RPMI8226 (cell line): ENCODE results near the gene GRK3.

Experiments used
- DNase-seq: peaks from one replicate; pipeline ENCODE4 v3.0.0-alpha.2; 2015

Gene GRK3

DNA sequence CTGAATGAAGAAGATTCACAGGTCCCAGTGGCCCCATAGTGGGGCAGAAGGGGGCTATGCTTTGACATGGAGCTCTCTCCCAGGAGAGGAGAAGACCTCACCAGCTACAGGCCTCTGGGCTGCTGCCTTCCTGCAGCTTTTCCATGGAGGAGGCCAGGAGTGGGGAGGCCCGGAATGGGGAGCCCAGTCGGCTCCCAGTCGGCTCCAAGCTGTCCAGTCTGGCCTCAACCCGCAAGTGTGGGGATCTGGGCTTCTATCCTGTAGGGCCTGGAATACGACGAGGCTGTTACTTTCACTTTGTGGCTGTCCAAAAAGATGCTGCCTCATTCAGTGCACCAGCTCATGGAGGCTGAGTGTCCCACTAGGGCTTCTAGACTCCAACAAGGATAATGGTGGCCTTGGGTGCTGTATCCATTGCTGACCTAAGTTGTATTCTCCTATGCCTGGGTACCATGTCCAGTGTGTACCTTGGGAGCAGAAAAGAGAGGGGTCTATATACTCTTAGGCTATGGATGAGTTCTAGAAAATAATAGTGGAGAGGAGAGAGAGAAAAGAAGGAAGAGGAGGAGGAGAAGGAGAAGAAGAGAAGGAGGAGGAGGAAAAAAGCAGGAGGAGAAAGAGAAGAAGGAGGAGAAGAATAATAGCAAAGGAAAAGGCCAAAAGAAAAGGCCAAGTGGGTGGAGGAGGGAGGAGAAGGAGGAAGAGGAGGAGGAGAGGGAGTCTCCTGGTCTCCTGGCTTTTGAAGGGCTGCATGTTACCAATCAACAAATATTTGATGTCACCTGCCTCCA lies 178.6 kb downstream of the GRK3 start:
- DNase-seq, result no peak

DNA sequence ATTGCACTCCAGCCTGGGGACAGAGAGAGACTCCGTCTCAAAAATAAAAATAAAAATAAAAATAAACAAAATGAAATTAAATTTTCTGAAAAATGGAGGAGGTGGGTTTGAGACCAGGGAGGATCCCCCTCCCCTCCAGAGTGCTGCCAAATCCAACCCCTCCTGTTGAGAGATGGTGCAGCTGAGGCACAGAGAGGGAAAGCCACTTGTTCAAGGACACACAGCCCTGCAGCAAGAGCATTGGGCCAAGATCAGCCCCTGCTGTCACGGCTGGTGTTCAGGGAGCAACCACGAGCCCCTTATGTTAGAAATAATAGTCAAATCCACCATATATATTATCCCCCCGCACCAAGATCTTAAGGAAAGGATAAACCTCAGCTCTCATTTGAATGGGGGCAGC lies 180.2 kb downstream of the GRK3 start:
- no peak for DNase-seq

DNA sequence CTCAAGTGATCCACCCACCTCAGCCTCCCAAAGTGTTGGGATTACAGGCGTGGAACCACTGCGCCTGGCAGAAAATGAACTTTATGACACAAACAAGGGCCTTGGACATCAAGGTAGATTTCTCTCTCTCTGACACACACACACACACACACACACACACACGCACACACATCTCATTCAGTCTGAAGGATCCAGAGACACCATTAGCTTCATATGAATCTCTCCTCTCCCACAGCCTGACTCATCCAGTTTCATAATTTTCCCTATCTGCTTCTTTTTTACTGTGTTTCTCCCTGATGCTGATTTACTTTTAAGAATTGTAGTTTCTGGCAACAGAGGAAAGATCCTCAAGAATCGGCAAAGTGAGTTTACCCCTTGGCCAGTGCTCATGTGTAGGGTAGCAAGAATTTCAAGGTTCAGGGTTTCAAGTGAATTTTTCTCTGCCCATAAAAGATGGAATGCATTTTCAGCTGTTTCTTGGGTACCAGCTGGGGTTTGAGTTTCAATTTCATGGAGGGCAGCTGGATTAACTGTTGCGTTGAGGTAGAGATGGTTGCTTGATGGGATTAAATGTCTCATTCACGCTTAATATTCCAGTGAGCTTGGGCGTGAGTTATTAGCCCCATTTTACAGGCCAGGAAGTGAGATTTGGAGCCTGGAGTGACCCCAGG lies 181.0 kb downstream of the GRK3 start:
- DNase-seq, result no peak

DNA sequence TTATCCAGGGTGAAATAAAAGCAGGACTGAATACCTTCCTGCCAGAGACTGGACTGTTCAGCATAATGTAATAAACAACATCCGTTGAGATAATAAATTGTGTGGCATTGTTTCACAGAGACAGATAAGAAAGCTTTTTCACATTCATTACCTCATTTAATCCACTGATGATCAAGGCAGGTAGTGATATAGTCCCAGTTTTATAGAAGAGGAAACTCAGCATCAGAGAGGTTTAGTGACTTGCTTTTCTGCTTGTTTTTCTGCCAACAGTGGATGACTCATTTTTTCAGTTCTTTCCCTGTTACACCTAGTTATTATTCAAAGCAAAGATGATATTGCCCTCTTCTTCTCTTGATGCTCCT lies 181.5 kb downstream of the GRK3 start:
- DNase-seq, result no peak

DNA sequence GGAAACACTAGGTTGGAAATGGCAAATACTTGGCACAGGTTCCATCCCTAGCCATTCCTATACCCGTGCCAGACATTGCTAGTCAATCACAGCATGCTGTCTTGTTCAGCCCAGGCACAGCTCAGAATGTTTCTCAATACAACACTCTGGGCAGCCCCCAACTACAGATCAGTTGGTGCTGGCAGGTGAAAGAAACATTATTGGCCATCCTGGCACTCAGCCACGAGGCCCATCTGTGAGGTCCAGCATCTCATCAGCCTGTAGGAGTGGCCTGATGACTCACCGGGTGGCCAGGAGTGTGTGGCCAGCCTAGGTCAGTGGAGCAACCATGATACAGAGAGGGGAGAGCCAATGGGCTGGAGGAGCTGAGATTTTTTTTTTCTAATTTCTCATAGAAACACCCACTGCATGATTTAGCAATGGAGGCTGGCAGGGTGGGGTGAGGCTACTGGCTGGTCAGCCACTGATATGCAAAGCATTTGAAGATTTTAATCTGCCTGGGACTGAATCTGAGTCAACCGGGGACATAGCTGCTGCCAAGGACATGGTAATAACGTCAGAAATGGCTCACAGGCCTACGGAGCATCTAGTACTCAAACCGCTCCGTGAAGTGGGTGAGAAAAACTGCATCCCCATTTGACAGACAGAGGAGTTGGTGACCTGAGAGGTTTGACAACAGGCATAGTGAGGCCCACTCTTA lies 182.9 kb downstream of the GRK3 start:
- no peak for DNase-seq

DNA sequence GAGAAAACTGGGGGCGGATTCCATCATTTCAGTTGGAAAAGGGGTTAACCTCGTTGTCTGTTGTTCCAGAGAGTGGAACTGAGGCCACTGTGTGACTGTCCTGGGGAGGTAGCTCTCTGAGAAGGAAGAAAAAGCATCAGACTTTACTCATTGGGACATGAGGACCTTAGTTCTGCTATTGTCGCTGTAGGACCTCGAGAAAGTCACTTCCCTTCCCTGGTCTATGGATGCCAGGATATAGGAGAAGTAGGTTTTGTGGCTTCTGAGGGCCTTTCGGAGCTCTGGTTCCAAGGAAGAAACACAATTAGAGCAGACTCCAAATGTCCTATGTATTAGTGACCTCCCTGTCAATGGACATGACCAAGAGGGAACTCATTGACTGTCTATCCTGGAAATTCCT lies 183.7 kb downstream of the GRK3 start:
- no peak for DNase-seq

DNA sequence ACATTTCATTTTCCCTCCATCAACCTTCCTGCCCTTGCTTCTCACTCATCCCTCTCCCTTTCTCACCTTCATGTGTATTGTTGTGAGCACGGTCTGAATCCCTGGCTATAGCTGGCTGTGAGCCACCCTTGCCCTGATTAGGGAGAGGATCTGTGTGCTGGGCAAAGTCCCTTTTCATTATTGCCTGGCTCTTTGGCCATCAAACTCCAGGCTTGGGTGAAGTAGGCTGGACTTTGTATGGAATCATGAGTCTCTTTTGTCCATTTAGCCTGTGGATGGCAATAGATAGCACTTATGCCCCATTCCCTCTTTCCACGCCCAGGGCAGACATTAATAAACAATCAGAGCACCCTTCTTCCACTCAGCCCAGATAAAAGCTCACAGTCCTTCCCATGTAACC lies 184.2 kb downstream of the GRK3 start:
- no peak for DNase-seq

DNA sequence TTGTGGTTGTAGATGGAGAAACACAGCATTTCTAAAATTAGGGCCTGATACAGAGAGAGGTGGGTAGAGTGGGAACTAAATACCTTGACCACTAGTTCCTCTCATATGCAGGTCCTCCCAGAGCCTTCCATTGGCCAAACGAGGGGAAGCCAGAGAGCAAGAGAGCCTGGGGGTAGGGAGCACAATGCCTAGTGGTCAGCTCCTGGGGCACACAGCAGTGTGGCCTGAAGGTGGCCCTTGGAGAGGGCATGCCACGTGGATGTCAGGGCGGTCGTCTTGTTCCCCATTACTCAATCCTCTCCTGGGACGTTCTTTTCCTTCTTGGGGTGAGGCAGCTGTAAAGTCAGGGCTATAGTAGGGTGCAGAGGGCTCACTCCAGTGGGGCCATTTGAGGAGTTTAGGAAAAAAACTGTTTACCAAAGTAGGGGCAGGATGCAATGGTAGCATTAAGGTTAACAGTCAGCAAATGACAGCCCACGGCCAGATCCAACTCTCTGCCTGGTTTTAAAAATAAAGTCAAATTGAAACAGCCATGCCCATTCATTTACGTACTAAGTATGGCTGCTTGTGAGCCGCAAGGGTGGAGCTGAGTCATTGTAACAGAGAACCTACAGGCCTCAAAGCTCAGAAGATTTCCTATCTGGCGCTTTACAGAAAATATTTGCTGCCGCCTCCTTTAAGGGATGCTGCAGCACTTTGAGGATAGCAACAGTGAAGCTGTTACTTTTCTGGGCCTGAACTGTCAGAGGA lies 185.1 kb downstream of the GRK3 start:
- DNase-seq, result no peak

DNA sequence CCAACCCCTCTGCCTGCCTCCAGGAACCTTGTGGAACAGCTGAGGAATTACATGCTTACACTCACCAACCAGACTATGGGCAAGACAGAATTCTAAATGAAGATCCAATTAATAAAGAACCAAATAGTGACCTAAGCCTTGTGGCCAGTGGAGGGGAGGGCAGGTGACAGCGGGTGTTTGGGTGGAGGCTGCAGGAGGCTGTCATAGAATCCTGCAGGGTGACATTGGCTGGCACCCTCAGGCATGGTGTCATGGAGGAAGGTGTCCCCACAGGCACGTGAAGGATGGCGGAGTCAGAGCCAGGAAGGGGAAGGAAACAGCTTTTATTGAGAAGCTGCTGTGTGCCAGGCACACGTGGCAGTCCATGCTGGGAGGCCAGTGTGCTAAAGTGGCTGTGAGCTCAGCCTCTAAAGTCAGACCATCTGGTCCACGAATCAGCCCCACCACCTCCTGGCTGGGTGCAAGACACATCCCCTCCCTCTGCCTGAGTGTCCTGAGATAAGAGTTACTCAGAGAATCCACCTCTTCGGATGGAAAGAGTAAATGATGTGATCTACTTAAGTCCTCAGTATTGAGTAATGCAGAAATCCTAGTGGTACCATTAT lies 186.2 kb downstream of the GRK3 start:
- DNase-seq, result no peak

DNA sequence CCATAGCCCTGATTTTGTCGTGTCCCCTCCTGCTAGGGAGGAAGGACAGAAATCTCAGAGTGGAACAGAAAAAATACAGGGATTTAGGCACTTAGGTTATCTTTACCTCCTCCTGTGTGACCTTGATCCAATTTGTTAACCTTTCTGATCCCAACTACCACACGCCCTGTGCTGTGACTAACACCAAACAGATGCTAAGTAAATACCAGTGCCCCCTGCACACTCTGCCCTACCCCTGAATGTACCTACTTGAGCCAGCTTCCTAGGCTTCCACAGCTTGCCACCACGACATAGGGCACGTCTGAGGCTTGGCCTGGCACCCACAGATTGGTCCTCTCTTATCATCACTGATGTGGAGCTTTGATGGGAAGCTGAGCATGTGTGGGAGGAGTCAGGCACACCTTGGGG lies 186.7 kb downstream of the GRK3 start:
- DNase-seq, result no peak

DNA sequence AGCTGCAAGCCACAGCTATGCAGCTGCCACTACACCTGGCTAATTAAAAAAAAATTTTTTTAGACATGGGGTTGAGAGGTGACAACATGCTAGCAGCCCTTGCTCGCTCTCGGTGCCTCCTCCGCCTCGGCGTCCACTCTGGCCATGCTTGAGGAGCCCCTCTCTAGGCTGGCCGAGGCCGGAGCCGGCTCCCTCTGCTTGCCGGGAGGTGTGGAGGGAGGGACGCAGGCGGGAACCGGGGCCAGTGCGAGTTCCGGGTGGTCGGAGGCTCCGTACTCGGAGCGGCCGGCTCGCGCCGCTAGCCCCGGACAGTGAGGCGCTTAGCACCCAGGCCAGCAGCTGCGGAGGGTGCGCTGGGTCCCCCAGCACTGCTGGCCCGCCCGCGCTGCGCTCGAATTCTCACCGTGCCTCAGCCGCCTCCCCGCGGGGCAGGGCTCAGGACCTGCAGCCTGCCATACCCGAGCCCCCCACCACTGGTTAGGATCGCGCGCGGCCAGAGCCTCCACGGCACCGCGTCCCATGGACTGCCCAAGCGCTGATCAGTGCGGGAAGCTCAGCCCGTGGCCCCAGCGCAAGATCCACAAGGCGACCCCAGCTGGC lies 188.2 kb downstream of the GRK3 start:
- DNase-seq, result no peak

DNA sequence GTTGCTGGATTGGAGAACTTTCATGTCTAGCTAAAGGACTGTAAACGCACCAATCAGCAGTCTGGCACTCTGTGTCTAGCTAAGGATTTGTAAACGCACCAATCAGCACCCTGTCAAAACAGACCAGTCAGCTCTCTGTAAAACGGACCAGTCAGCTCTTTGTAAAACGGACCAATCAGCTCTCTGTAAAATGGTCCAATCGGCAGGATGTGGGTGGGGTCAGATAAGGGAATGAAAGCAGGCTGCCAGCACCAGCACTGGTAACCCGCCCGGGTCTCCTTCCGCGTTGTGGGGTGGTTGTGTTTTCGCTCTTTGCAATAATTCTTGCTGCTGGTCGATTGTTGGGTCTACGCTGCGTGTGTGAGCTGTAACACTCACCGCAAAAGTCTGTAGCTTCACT lies 188.8 kb downstream of the GRK3 start:
- DNase-seq, result no peak

DNA sequence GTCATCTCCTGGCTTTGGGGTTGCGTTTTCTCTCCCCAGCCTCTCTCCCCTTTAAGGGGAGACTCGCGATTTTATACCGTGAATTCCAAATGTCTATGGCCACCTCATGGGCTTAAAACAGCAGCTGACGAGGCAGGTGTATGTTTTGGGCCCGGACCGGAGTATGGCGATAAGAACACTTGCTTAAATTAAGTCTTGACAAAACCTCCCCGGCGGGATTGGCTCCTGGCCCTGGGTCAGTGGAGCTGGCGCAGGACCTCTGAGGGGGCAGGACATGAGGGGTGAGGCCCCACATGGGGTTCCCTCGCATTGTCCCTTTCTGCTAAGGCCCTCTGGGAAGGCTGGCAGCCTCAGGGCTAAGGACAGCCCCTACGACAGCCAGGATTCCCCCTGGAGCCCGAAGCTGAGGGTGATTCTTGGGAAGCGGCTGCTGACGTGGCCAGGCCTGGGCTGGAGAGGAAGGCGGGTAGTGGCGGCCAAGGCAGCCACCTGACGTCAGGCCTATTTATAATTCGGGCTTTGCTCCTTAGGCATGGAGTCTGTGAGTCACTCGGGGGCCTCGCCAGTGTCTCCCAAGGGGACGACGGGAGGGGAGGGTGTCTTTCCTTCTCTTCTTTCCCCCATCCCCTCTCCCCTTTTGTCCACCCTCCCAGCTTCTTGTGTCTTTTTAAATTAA lies 190.2 kb downstream of the GRK3 start:
- DNase-seq, result no peak

DNA sequence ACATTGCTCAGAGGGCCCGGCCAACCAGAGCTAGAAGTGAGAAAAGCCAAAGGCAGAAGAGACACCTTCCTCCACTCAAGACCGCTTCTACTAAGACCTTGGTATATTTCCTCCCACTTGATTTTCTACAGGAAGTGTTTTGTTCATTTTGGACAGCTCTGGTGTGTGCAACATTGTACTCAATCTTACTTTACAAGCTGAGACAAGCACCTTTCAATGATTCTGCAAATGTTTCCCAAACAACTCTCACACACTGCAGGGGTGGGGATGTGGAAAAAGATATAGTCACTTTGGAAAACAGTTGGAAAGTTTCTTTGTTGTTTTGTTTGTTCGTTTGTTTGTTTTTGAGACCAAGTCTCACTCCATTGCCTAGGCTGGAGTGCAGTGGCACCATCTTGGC lies 193.2 kb downstream of the GRK3 start:
- DNase-seq, result no peak

DNA sequence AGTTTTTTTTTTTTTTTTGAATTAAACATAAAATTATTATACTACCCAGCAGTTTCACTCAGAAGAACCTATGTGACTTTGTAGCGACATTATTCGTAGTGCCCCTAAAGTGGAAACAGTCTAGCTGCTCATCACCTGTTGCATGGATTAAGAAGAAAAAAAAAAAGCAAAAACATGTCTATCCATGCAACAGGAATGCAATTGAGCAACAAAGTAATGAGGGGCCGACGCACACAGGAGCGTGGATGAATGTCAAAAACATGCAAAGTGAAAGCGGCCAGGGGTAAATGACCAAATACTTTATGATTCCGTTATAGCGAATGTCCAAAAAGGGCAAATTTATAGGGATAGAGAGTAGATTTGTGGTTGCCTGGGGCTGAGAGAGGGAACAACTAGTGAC lies 193.8 kb downstream of the GRK3 start:
- DNase-seq, result no peak

DNA sequence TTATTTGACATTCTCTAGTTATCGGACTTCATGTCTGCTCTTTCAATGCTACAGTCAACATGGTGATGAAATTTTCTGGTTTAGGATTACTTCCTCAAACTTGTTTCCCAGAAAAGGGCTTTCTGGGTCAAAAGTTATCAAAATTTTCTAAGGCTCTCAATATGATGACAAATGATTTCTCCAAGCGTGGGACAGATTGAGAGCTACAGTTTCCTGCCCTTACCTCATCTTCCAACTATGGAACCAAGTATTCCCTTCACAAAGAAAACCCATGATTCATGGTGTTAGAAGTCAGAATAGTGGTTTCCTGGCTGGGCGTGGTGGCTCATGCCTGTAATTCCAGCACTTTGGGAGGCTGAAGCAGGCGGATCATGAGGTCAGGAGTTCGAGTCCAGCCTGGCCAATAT lies 195.4 kb downstream of the GRK3 start:
- DNase-seq, result no peak

DNA sequence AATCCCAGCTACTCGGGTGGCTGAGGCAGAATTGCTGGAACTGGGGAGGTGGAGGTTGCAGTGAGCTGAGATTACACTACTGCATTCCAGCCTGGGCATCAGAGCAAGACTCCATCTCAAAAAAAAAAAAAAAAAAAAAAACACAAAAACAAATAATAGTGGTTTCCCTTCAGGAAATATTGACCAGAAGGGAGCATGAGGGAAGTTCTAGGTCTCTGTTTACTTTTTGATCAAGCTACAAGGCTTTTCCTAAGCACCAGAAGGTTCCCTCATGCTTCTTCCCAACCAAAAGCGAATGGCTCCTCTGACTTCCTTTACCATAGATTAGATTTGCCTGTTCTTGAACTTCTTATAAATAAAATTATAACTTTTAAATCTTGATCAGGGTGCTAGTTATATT lies 195.8 kb downstream of the GRK3 start:
- no peak for DNase-seq

DNA sequence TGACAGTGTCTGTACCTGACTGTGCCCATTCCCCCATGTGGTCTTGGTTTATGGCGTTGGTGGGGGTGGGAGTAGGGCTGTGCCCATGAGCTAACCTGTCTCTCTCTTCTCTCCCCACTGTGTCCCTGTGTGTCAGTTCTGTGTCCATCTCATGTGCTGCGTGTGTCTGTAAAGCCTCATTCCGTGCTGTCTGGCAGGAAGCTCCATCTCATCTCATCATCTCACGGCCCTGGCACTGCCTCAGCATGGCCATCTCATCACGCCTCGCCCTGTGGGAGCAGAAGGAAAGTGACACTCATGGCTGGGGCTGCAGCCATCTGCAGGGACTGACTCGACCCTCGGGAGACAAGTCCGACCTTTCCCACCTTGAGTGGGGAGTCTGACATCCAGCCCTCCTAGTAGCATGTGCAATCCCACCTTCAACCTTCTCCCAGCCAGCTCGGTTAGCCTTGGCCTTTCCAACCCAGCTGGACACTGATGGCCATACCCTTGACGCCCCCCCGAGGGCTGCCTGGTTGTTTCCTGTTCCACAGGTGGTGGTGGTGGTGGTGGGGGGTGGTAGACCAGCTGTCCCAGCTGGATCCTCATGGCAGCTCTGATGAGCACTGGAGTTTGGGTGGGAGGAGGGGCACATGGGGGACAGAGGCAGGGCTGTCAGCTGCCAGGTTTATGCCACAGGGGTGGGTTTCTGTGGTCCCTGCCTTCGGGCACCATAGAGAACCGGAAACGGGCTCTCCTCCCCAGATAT lies 196.5 kb downstream of the GRK3 start:
- no peak for DNase-seq

DNA sequence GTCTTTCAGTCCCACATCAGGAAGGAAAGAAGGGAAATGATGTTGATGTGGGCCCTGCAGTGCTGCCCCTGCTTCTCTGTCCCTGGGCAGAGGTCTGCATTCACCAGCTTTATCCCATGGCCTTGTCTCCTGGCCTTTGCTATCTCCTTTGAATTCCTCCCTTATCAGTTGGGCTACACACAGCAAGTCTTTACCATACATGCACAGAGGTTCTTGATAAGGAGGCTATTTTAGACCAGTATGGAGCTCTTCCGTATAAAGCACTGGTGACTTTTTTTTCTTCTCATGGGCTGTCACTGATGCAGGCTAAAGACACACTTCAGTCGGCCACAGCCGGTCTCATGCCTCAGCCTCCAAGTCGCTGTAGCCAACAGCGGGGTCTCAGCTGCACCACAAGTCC lies 197.7 kb downstream of the GRK3 start:
- no peak for DNase-seq

DNA sequence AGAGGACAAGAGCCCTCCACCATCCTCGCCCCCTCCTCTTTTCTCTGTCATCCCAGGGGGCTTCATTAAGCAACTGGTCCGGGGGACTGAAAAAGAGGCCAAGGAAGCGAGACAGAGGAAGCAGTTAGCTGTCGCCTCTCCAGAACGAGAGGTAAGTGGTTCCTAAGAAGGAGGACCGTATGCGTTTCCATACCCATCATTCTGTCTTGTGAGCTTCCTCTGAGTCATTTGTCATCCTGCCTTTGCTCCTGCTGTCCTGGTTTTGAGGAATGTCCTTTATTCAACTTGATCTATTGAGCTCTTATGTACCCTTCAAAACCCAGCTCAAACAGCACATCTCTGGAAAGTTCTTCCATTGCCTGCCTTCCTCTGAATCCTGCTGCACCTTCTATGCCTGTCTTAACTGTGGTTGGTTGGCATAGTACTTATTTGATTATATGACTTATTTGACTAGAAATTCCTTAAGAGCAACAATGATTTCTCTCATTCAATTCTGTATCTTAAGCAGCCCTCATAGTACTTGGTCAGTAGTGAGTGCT lies 198.8 kb downstream of the GRK3 start:
- no peak for DNase-seq
